ENCODE results near the gene POU3F1. TPM values are rescaled to one million over a fixed set of nuclear protein-coding genes. Genes with fewer than 3 reads are reported as not detected.

The POU3F1 gene
- total RNA-seq, 1 donor from 2014 or later: 10.7 TPM

- no peak overlapping the region for H3K4me3 Mint-ChIP-seq
Observed at GRCh38 chr1:38028105-38028591, 18.4 kb downstream of the POU3F1 start.

DNA sequence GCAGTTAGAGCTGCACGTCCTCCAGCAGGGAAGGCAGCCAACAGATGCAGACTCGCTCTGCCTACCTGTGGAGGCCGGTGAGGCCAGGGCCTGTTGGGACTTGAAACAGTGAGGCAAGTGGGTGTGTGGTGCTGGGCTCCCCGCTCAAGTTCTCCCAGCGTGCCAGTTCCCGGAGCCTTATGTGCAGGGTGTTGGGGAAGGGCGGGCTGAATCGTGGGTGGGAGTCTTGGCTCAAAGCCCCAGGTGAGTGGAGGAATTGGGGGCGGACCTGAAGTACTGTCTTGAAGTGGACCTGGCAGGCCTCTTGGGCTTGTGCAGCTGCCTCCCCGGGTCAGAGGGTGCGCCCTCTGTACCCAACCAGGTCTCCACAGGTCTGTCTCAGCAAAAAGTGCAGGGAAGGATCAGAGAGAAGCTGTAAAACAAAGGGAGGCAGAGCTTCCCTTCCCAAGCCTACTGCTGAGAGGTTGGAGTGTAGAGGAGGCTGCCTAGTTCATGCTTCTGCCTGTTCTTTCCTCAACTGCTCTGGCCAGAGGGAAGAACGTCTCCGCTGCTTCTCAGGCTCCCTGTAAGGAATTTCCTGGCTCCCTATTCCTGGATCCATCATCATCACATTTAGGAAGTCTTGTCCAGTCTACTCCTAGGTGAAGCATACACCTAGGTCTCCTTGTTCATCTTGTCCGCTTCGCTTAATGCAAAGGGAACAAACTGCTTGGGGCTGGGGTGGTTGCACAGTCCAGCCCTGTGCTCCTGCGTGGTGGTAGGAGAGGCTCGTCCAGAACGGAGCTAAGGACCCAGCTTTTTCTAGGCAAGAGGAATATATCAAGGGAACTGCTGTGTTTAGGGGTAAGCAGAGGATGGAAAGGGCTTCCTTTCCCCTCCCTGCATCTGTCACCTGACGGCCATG, 19.1 kb downstream of the POU3F1 start:
- Mint-ChIP-seq H3K27me3 (ENCODE audit: low read depth) (peaks cover 3% of the 10 kb centered on the region), H3K9me3 (no peaks in the 10 kb centered on the region), H3K4me3 (no peak overlapping the region), H3K4me1 (peaks cover 31% of the 10 kb centered on the region), H3K36me3 (ENCODE audit: low read depth) (no peaks in the 10 kb centered on the region), H3K27ac (ENCODE audit: unreplicated experiment) (no peak overlapping the region)
- no peak for DNase-seq (ENCODE audit: low read depth, low spot score)
- TF ChIP-seq CTCF (conservative IDR thresholded peaks at IDR 0.05): no peak

More at GRCh38 chr1:38028105-38028591, 18.4 kb downstream of the POU3F1 start:
- DNase-seq (ENCODE audit: low read depth, low spot score): no peak
- no peak for TF ChIP-seq CTCF (conservative IDR thresholded peaks at IDR 0.05)
- Mint-ChIP-seq H3K27me3 (ENCODE audit: low read depth) (peaks cover 3% of the 10 kb centered on the region), H3K9me3 (no peaks in the 10 kb centered on the region), H3K36me3 (ENCODE audit: low read depth) (no peaks in the 10 kb centered on the region), H3K27ac (ENCODE audit: unreplicated experiment) (no peak overlapping the region), H3K4me1 (peaks cover 31% of the 10 kb centered on the region)

GRCh38 chr1:38026592-38027200, 19.9 kb downstream of the POU3F1 start:
- DNase-seq (ENCODE audit: low read depth, low spot score): peak; percentile 53
- no peaks in the 10 kb centered on the region for H3K36me3 Mint-ChIP-seq (ENCODE audit: low read depth)
- peaks cover 3% of the 10 kb centered on the region for H3K27me3 Mint-ChIP-seq (ENCODE audit: low read depth)
- no peaks in the 10 kb centered on the region for H3K9me3 Mint-ChIP-seq
- H3K4me3 Mint-ChIP-seq: no peak overlapping the region
- H3K27ac Mint-ChIP-seq (ENCODE audit: unreplicated experiment): peak overlapping the region; percentile 22
- peak; percentile 83 for TF ChIP-seq CTCF (conservative IDR thresholded peaks at IDR 0.05)
- peaks cover 30% of the 10 kb centered on the region for H3K4me1 Mint-ChIP-seq

- no peak overlapping the region for H3K27ac Mint-ChIP-seq (ENCODE audit: unreplicated experiment)
- H3K4me1 Mint-ChIP-seq: peaks cover 26% of the 10 kb centered on the region
- no peak overlapping the region for H3K4me3 Mint-ChIP-seq
- no peaks in the 10 kb centered on the region for H3K36me3 Mint-ChIP-seq (ENCODE audit: low read depth)
- DNase-seq (ENCODE audit: low read depth, low spot score): no peak
- peaks cover 3% of the 10 kb centered on the region for H3K27me3 Mint-ChIP-seq (ENCODE audit: low read depth)
- no peaks in the 10 kb centered on the region for H3K9me3 Mint-ChIP-seq
- no peak for TF ChIP-seq CTCF (conservative IDR thresholded peaks at IDR 0.05)
Observed at GRCh38 chr1:38025664-38026063, 20.9 kb downstream of the POU3F1 start.

DNA sequence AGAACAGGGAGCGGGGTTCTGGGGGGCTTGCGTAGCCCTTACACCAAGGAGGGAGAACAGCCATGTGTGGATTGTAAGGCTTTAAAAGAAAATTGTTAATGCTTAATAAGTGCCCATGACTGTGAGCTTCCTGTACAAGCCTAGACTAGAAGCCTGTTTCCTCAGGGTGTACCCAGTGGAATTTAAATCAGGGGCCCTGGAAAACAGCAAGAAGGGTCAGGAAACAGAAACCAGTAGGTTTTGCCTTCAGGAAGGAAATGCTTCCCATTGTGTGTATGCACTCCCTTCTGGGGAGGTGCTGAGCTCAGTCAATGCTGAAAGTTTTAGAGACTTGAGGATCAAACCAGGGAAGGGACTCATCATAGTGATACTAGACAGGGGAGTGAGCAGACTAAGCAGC, 21.4 kb downstream of the POU3F1 start:
- Mint-ChIP-seq H3K27me3 (ENCODE audit: low read depth) (peaks cover 3% of the 10 kb centered on the region), H3K36me3 (ENCODE audit: low read depth) (no peaks in the 10 kb centered on the region), H3K27ac (ENCODE audit: unreplicated experiment) (no peak overlapping the region), H3K9me3 (no peaks in the 10 kb centered on the region), H3K4me1 (peaks cover 22% of the 10 kb centered on the region), H3K4me3 (no peak overlapping the region)
- DNase-seq (ENCODE audit: low read depth, low spot score): no peak
- TF ChIP-seq CTCF (conservative IDR thresholded peaks at IDR 0.05): no peak

Measured in neural crest cell (in vitro differentiated cells).